Calu3 (cell line): ENCODE data around the gene GNAS. TPM values are rescaled to one million over a fixed set of nuclear protein-coding genes. Genes with fewer than 3 reads are reported as not detected.

Experiments used
- BruUV-seq: library from RNA; stranded (reverse); fragments of 400-500 nt; replicated peaks from 2 replicates; lab custom pipeline; 2021; lab: Mats Ljungman, UMichigan
- CTCF ChIA-PET: fragments of 300-600 bp; sonication (Branson Sonifier 250); formaldehyde crosslinking; loops from one replicate; lab custom pipeline; 2022; ENCODE audit warnings: antibody characterized with exemption; lab: Charles Lee
- DNase-seq: peaks from one replicate; pipeline ENCODE4 v3.0.0; 2022
- H3K27ac Mint-ChIP-seq: one replicate; pipeline ENCODE4 v1.8.0; 2022; ENCODE audit warnings: mixed read lengths; ENCODE audit not compliant: unreplicated experiment
- H3K27me3 Mint-ChIP-seq: one replicate; pipeline ENCODE4 v1.8.0; 2022; ENCODE audit warnings: mixed read lengths; ENCODE audit not compliant: unreplicated experiment
- H3K36me3 Mint-ChIP-seq: one replicate; pipeline ENCODE4 v1.8.0; 2022; ENCODE audit warnings: mild to moderate bottlenecking, moderate library complexity, mixed read lengths; ENCODE audit not compliant: insufficient read depth, unreplicated experiment
- H3K4me1 Mint-ChIP-seq: one replicate; pipeline ENCODE4 v1.8.0; 2022; ENCODE audit warnings: mild to moderate bottlenecking, low read depth, mixed read lengths; ENCODE audit not compliant: unreplicated experiment
- H3K4me3 Mint-ChIP-seq: one replicate; pipeline ENCODE4 v1.8.0; 2022; ENCODE audit warnings: mild to moderate bottlenecking, low read depth, moderate library complexity, mixed read lengths; ENCODE audit not compliant: unreplicated experiment
- H3K9me3 Mint-ChIP-seq: one replicate; pipeline ENCODE4 v1.8.0; 2022; ENCODE audit warnings: low read depth, mixed read lengths; ENCODE audit not compliant: unreplicated experiment
- intact Hi-C: fragments of 100-400 bp; cut with micrococcal nuclease; formaldehyde crosslinking; loops from one replicate; pipeline ENCODE4 v1.10.0; 2022; ENCODE audit not compliant: unreplicated experiment
- total RNA-seq: library from RNA; stranded (reverse); gene quantifications from 2 replicates; pipeline ENCODE4 v1.2.3, GENCODE V29; 2022
- TF ChIP-seq, protein P1 (sequence below): fragments of 200-600 bp; IDR thresholded peaks from one replicate; pipeline ENCODE4 v1.8.0; 2022; ENCODE audit warnings: antibody characterized with exemption; ENCODE audit not compliant: unreplicated experiment

Gene GNAS
- total RNA-seq, 1 experiment from 2014 or later = 1,410 TPM

DNA sequence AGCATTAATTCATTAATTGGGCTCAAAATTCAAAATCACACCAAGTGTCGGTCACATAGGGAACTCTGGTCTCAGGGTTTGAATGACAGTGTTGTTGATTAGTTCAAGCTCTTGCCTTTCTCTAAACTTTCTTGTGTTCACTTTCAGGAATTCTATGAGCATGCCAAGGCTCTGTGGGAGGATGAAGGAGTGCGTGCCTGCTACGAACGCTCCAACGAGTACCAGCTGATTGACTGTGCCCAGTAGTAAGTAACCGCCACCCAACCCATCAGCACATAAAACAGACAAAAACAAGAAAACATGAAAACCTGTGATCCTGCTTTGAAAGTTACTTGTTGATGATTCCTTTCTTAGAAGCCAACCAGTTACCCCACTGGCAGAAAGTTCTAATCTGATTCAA is 52.7 kb downstream of the GNAS start:
- no peak overlapping the region for H3K27ac Mint-ChIP-seq
- BruUV-seq = no TSS peak

DNA sequence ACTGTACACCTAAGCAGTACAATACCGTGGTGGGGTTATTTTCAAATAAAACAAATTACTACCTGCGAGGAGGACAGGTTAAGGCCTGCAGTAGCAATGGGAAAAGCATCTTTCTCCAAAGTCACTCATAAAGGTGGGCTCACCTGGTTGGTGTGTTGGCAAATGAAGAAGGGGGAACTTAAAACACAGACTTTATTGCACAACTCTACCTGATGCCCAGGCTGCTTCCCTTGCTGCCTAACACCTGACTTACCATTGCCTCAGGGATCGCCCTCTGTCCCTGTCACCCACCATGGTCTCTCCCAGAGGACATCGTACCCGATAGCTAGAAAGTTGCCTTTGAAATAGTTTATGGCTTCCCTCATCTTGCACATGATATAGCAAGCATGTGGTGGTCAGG is 53.6 kb downstream of the GNAS start:
- Mint-ChIP-seq H3K9me3 (no peaks in the 10 kb centered on the region), H3K27me3 (no peaks in the 10 kb centered on the region), H3K36me3 (peaks cover 86% of the 10 kb centered on the region), H3K27ac (peak overlapping the region; percentile 56), H3K4me1 (peaks cover 27% of the 10 kb centered on the region), H3K4me3 (no peak overlapping the region)
- CTCF ChIA-PET = no interaction called here
- intact Hi-C loops = loop anchor here (5.0 kb wide), 2 partner anchors 36 to 81 kb away; no protein-coding TSS in a partner anchor
- no peak for DNase-seq
- TF ChIP-seq, protein P1, sequence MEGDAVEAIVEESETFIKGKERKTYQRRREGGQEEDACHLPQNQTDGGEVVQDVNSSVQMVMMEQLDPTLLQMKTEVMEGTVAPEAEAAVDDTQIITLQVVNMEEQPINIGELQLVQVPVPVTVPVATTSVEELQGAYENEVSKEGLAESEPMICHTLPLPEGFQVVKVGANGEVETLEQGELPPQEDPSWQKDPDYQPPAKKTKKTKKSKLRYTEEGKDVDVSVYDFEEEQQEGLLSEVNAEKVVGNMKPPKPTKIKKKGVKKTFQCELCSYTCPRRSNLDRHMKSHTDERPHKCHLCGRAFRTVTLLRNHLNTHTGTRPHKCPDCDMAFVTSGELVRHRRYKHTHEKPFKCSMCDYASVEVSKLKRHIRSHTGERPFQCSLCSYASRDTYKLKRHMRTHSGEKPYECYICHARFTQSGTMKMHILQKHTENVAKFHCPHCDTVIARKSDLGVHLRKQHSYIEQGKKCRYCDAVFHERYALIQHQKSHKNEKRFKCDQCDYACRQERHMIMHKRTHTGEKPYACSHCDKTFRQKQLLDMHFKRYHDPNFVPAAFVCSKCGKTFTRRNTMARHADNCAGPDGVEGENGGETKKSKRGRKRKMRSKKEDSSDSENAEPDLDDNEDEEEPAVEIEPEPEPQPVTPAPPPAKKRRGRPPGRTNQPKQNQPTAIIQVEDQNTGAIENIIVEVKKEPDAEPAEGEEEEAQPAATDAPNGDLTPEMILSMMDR = no peak
- no TSS peak for BruUV-seq

More for the DNA sequence above, 52.7 kb downstream of the GNAS start:
- Mint-ChIP-seq H3K36me3 (peaks cover 80% of the 10 kb centered on the region), H3K27me3 (no peaks in the 10 kb centered on the region), H3K4me3 (no peak overlapping the region), H3K4me1 (peaks cover 31% of the 10 kb centered on the region), H3K9me3 (no peaks in the 10 kb centered on the region)
- DNase-seq = no peak
- intact Hi-C loops = loop anchor here (5.0 kb wide), 2 partner anchors 37 to 82 kb away; no protein-coding TSS in a partner anchor
- CTCF ChIA-PET = no interaction called here
- TF ChIP-seq, protein P1 = no peak

DNA sequence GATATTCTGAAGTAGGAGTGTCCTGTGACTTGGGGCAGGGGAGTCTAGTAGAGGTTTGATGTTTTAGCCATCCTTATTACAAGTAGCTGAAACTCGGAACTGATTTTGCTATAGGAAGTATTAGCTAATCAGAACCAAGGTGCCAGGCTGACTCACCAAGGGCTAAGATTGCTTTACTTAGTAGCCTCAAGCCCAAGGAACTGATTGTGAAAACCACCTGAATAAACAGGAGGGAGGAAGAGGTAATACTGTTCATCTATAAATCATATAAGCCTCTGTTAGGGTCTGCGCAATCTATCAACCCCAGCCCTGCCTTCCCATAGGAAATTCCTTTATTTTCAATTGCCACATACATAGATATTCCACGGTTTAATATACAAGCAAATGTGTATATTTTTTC is 54.4 kb downstream of the GNAS start:
- Mint-ChIP-seq H3K27ac (peak overlapping the region; percentile 39), H3K4me3 (no peak overlapping the region), H3K9me3 (no peaks in the 10 kb centered on the region), H3K36me3 (peaks cover 93% of the 10 kb centered on the region), H3K4me1 (peaks cover 22% of the 10 kb centered on the region), H3K27me3 (no peaks in the 10 kb centered on the region)
- BruUV-seq = no TSS peak
- TF ChIP-seq, protein P1 = no peak
- intact Hi-C loops = loop anchor here (5.0 kb wide), 2 partner anchors 35 to 80 kb away; no protein-coding TSS in a partner anchor
- CTCF ChIA-PET = no interaction called here
- no peak for DNase-seq

DNA sequence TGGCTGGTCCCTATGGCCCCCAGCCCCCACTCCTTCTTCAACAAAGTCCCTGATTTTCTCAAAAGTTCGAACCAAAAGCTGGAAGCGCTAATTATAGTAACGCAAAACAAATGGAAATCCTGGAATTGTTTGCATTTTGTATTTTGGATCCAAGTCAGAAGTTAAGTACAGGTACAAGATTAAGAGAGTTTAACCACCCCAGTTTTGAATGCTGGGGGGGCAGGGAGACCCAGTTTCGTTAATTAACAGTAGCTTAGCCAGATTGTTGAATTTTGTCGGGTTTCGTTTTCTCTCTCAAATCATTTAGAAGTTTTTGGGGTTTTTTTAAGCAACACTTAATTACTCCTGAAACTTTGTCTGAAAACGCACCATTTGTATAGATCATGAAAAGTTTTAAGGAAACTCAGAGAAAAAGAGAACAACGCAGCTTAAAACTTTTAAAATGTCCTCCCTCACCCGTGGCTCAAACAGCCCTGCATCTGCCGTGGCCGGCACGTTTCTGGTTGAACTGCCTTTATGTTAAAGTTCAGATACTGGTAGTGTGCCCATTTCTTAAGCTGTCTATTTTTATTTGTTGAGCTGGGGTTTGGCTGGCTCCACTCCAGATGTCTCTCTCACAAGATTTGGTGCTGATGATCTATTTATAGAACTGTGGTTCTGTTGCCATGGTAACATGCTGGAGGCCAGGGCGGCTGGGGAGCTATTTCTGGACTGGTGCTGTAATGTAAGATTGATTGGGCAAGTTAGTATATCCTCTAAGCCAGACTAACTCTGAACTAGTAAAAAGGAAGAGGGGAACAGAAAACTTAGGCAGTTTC is 55.0 kb downstream of the GNAS start:
- TF ChIP-seq, protein P1 = no peak
- H3K4me1 Mint-ChIP-seq = peaks cover 17% of the 10 kb centered on the region
- no TSS peak for BruUV-seq
- intact Hi-C loops = loop anchor here (5.0 kb wide), 2 partner anchors 35 to 80 kb away; no protein-coding TSS in a partner anchor
- H3K27ac Mint-ChIP-seq = peak overlapping the region; percentile 58
- peak overlapping the region; percentile 5 for H3K4me3 Mint-ChIP-seq
- peaks cover 100% of the 10 kb centered on the region for H3K36me3 Mint-ChIP-seq
- CTCF ChIA-PET = interaction anchor here (0.7 kb wide), 1 partner anchor 11 kb away, joined by 3 read pairs; no protein-coding TSS in a partner anchor
- peak; percentile 58 for DNase-seq
- H3K9me3 Mint-ChIP-seq = no peaks in the 10 kb centered on the region
- no peaks in the 10 kb centered on the region for H3K27me3 Mint-ChIP-seq
